Thyroid gland (tissue), 4 donors: ENCODE results near the gene HOMER2.

Experiments used
- CTCF ChIP-seq, 6 experiments: fragments of 200-600 bp in 3 of 6; fragments of 450-650 bp in 3 of 6; sonication (generic) in 3 of 6; IDR thresholded peaks; one replicate each; pipeline ENCODE4 v1.5.1; 2016 to 2019; ENCODE audit warnings: antibody characterized with exemption in 6 of 6, mild to moderate bottlenecking in 2 of 6, inconsistent platforms in 1 of 6, moderate library complexity in 1 of 6
- POLR2A ChIP-seq, 2 donors: fragments of 450-650 bp; IDR thresholded peaks; one replicate each; pipeline ENCODE4 v1.6.1; 2017; ENCODE audit warnings: antibody characterized with exemption in 2 of 2, mild to moderate bottlenecking in 2 of 2, moderate library complexity in 1 of 2

- TF ChIP-seq CTCF (IDR thresholded peaks at IDR 0.05) (no peak), POLR2A (IDR thresholded peaks at IDR 0.05) (no peak)
Measured at GRCh38 chr15:82999426-82999825, 46.9 kb upstream of the HOMER2 start.
